OCI-LY1 (cell line): ENCODE results near the gene ARID3B.

ENCODE experiments used
- EZH2 ChIP-seq: fragments of 200-600 bp; sonication (generic), shearing (Covaris generic); IDR thresholded peaks from 2 replicates; pipeline ENCODE4 v1.8.0; 2017; ENCODE audit warnings: borderline replicate concordance, mixed run types, mild to moderate bottlenecking, antibody characterized with exemption, low read length, moderate library complexity, mixed read lengths
- TF ChIP-seq, protein P1 (sequence below): fragments of 200-600 bp; sonication (generic), shearing (Covaris generic); IDR thresholded peaks from 2 replicates; pipeline ENCODE4 v1.5.1; 2017; ENCODE audit warnings: mild to moderate bottlenecking, antibody characterized with exemption, low read length, moderate library complexity, mixed read lengths

DNA sequence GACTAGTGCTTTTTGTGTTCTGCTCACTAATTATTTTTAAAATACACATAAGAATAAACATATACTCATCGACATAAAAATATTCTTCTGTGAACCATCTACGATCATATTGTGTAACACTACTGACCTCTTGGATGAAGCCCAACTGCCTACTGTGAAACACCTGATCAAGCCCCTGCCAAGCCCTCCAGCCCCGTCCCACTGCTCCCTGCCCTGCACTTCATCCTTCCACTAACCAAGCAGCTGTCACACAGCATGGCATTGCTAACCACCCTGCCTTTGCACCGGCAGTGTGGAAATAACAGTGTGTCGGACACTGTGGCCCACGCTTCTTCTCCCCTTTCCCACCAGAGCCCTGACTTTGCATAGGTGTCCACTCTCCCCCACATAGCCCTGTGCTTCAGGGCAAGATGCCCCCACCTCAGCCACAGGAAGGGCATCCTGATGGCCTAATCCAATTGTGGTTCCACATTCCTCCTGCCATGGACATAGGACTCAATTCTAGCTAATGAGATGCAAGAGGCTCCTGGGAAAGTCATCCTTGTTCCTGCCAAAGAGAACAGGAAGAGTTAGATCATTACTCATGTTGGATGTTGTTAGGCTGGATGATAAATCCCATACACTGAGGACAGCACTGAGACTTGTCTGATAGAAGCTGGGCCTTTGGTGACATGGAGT is 35.0 kb upstream of the ARID3B start:
- TF ChIP-seq EZH2 = no peak
- TF ChIP-seq, protein P1, sequence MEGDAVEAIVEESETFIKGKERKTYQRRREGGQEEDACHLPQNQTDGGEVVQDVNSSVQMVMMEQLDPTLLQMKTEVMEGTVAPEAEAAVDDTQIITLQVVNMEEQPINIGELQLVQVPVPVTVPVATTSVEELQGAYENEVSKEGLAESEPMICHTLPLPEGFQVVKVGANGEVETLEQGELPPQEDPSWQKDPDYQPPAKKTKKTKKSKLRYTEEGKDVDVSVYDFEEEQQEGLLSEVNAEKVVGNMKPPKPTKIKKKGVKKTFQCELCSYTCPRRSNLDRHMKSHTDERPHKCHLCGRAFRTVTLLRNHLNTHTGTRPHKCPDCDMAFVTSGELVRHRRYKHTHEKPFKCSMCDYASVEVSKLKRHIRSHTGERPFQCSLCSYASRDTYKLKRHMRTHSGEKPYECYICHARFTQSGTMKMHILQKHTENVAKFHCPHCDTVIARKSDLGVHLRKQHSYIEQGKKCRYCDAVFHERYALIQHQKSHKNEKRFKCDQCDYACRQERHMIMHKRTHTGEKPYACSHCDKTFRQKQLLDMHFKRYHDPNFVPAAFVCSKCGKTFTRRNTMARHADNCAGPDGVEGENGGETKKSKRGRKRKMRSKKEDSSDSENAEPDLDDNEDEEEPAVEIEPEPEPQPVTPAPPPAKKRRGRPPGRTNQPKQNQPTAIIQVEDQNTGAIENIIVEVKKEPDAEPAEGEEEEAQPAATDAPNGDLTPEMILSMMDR = no peak
